Hematopoietic multipotent progenitor cell treated with erythropoietin and hydrocortisone succinate and interleukin-3 and kit ligand, for 15 days (in vitro differentiated cells): ENCODE measurements around the gene ANGPT4.
"Not testable (repeated sequence)": the region's sequence is repeated elsewhere in the genome, so short reads cannot be mapped to it uniquely, and the experiment has no call there.

Source experiments
- DNase-seq: peaks from one replicate; pipeline ENCODE4 v3.0.0-alpha.2; 2015; ENCODE audit warnings: low spot score

The ANGPT4 gene

GRCh38 chr20:906001-906520 lies 10.1 kb downstream of the ANGPT4 start:
- no peak for DNase-seq

- no peak for DNase-seq
Measured at GRCh38 chr20:905396-905961, 10.7 kb downstream of the ANGPT4 start.

GRCh38 chr20:904039-904545 lies 12.0 kb downstream of the ANGPT4 start:
- DNase-seq, result no peak

DNA sequence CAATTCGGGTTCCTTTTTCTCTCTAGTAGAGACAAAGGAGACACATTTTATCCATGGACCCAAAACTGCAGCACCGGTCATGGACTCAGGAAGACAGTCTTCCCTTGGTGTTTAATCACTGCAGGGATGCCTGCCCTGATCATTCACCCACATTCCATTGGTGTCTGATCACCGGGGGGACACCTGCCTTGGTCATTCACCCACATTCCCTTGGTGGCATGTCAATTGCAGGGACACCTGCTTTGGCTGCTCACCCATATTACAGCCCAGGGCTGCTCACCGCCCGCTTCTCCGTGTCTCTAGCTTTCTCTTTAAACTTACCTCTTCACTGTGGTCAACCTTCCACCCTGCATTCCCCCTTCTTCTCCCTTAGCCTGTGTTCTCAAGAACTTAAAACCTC lies 18.7 kb downstream of the ANGPT4 start:
- DNase-seq, result not testable (repeated sequence)

GRCh38 chr20:896501-897025 lies 19.6 kb downstream of the ANGPT4 start:
- no peak for DNase-seq

DNA sequence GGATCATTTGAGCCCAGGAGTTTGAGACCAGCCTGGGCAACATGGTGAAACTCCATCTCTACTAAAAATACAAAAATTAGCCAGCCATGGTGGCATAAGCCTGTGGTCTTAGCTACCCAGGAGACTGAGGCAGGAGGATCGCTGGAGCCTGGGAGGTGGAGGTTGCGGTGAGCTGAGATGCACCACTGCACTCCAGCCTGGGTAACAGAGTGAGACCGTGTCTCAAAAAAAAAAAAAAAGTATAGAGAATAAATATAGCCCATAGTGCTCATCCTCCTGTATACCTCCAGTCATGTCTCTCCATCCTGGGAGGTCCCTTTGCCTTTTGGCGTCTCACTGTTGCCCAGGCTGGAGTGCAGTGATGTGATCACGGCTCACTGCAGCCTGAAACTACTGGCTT lies 23.8 kb downstream of the ANGPT4 start:
- not testable (repeated sequence) for DNase-seq

DNA sequence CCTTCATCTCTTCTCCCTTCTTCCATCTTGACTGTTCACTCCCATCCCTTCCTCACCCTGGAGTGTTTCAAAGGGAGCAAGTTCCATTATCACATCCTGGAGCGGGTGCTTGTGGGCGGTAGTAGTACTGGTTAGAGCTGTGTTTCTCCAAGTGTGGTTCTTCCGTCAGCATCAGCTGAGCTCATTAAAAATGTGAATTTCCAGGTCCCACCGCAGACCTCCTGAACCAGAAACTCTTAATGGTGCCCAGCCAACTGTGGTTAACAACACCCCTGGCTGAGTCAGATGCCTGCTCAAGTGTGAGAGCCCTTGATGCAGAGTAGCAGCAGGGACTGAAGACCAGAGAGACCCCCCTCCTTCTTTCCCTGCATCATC lies 24.4 kb downstream of the ANGPT4 start:
- DNase-seq, result no peak

DNA sequence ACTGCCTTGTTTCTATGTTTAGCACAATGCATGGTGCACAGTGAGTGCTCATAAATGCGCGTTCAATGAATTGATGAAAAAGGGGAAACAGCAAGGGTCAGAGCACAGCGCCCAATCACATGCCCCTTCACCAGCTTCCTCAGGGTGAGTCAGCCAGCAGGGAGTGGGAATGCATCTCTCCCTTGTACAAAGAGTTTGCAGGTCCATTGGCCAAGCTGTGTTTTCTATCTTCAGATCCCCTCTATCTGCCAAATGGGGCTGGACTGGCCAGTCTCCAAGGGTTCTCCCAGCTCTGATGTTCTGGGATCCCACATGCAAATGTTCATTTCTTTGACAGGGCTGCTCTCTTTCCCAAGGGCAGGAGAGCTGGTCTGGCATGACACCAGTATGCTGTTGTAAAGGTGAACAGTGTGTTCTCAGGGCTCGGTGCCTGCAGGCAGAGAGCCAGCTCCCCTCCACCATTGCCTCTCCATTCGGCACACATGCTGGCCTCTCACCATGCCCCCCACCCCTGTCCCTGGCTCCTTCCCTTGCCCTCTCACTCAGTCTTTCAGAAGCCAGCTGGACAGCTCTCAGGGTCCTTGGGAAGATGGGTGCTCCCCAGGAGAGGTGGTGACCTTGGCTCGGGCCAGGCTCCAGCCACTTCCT lies 25.0 kb downstream of the ANGPT4 start:
- DNase-seq, result no peak

DNA sequence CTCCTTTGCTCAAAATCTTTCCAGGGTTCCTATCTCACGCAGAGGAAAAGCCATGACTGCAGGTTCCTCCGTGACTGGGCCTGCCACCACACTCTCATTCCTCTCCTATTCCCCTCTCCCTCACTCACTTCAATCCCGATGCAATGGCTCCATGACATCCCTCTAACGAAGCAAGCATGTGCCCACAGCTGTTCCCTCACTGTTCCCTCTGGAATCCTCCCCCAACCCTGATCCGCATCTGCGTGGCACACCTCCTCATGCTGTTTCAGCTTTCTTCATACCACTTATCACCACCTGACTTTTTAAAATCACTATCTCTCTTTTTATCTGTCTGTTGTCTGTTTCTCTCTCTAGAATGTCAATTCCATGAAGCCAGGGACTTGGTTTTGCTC lies 25.5 kb downstream of the ANGPT4 start:
- no peak for DNase-seq

GRCh38 chr20:889932-890463 lies 26.1 kb downstream of the ANGPT4 start:
- DNase-seq, result no peak

DNA sequence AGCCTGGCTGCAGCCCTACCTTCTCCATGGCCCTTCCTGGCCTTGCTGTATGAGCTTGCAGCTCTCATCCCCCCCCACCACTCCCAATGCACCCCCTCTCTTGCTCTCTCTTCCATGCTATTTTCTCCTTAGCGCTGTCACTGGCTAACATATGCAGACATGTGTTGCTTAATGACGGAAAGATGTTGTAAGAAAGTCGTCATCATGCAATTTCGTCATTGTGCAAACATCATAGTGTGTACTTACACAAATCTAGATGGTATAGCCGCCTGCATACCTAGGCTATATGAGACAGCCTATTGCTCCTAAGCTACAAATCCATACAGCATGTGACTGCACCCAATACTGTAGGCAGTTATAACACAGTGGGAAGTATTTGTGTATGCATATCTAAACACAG lies 27.0 kb downstream of the ANGPT4 start:
- no peak for DNase-seq

- DNase-seq, result no peak
Measured at GRCh38 chr20:888057-888456, 28.1 kb downstream of the ANGPT4 start.

- no peak for DNase-seq
Measured at GRCh38 chr20:887137-887536, 29.0 kb downstream of the ANGPT4 start.

- DNase-seq, result no peak
Measured at GRCh38 chr20:884983-885952, 30.9 kb downstream of the ANGPT4 start.

GRCh38 chr20:881783-882144 lies 34.4 kb downstream of the ANGPT4 start:
- no peak for DNase-seq

DNA sequence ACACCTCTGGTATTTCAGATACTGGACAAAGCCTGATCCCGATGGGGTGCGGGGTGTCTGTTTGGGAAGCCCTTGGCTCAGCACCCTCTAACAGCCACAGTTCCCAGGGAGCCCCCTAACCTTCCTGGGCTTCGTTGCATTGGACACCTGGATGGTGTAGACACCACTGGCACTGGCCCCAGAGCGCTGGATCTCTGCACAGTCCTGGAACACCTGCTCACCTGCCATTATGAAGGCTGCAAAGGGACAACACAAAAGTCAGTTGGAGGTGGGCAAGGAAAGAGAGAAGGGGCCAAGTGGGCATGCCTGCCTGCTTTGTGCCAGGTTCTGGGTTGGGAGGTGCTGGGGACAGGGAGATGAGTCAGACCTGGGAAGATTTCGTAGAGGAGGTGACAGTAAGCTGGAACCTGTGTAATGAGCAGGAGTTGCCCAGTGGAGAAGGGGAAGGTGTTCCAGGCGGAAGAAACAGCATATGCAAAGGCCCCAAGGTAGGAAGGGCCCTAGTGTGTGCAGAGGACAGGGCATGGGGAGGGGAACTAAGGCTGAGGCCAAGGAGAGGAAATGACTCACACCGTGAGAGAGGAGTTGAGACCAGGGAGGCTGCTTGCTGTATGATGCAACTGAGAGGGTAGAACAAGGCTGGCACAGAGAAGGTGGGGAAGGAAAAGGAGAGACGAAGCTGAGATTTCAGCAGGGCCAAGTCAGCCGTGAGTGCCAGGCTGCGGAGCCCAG lies 34.9 kb downstream of the ANGPT4 start:
- DNase-seq, result no peak

DNA sequence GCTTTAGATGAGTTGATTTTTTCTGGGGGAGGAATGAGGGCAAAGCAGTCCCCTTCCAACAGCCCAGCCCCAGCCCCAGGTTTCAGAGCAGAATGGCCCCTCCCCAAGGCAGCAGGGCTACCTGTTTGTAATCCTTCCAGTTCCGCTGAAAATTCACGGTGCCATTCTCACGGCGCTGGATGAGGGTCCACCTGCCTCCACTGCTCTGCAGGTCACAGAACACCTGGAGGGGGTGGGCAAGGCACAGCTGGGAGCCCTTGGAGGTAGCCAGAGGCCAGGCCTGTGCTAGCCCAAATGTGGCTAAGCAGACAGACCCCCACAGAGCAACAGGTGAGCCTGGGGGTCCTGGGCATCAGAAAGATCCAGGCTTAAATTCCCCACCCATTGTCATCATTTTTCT lies 36.5 kb downstream of the ANGPT4 start:
- no peak for DNase-seq

- no peak for DNase-seq
Measured at GRCh38 chr20:878511-879307, 37.4 kb downstream of the ANGPT4 start.

- DNase-seq, result no peak
Measured at GRCh38 chr20:877814-878213, 38.3 kb downstream of the ANGPT4 start.

- DNase-seq, result no peak
Measured at GRCh38 chr20:875115-875514, 41.0 kb downstream of the ANGPT4 start.
